HepG2 (cell line): Measurements from ENCODE around the gene MLC1. TPM values are rescaled to one million over a fixed set of nuclear protein-coding genes. Genes with fewer than 3 reads are reported as not detected.
A peak's percentile ranks its signal among the peaks of the same experiment; 100 is the strongest.

Experiments
- ARID5B ChIP-seq: IDR thresholded peaks from 2 replicates; pipeline ENCODE4 v1.4.0; 2020; ENCODE audit warnings: mild to moderate bottlenecking, missing genetic modification reagents
- FOXP4 ChIP-seq: sonication (generic); formaldehyde crosslinking; IDR thresholded peaks from 2 replicates; pipeline ENCODE4 v1.4.0; 2020; ENCODE audit warnings: missing genetic modification reagents
- GABPB1 ChIP-seq: IDR thresholded peaks from 2 replicates; pipeline ENCODE4 v1.6.1; 2016; ENCODE audit warnings: mild to moderate bottlenecking, missing genetic modification reagents, moderate library complexity, missing compliant biosample characterization
- GTF2F1 ChIP-seq: fragments of 150-350 bp; IDR thresholded peaks from 2 replicates; pipeline ENCODE4 v1.6.1; 2014; ENCODE audit warnings: low read length
- KLF13 ChIP-seq: sonication (generic); formaldehyde crosslinking; IDR thresholded peaks from 2 replicates; pipeline ENCODE4 v1.4.0; 2020; ENCODE audit warnings: mild to moderate bottlenecking, missing genetic modification reagents
- KLF6 ChIP-seq: IDR thresholded peaks from 2 replicates; pipeline ENCODE4 v1.8.0; 2016; ENCODE audit warnings: missing biosample characterization, missing genetic modification reagents
- LCORL ChIP-seq, 2 experiments: fragments of 450-650 bp in 1 of 2; sonication (generic) in 1 of 2; formaldehyde crosslinking in 1 of 2; IDR thresholded peaks; 2 replicates each; pipeline versions ENCODE4 v1.5.0 to v1.6.1; 2017 to 2020; ENCODE audit warnings: antibody characterized with exemption in 1 of 2, missing genetic modification reagents in 1 of 2
- RORA ChIP-seq: sonication (generic); formaldehyde crosslinking; IDR thresholded peaks from 2 replicates; pipeline ENCODE4 v1.5.0; 2020; ENCODE audit warnings: mild to moderate bottlenecking, missing genetic modification reagents, moderate library complexity
- ZNF142 ChIP-seq: sonication (generic); formaldehyde crosslinking; IDR thresholded peaks from 2 replicates; pipeline ENCODE4 v1.4.0; 2020; ENCODE audit warnings: missing genetic modification reagents
- ZNF264 ChIP-seq: sonication (generic); formaldehyde crosslinking; IDR thresholded peaks from 2 replicates; pipeline ENCODE4 v1.4.0; 2020; ENCODE audit warnings: missing genetic modification reagents
- ZNF30 ChIP-seq: sonication (generic); formaldehyde crosslinking; IDR thresholded peaks from 2 replicates; pipeline ENCODE4 v1.5.0; 2020; ENCODE audit warnings: mild to moderate bottlenecking, missing genetic modification reagents
- ZNF317 ChIP-seq: sonication (generic); formaldehyde crosslinking; IDR thresholded peaks from 2 replicates; pipeline ENCODE4 v1.5.0; 2020; ENCODE audit warnings: mild to moderate bottlenecking, missing genetic modification reagents
- ZNF468 ChIP-seq: sonication (generic); formaldehyde crosslinking; IDR thresholded peaks from 2 replicates; pipeline ENCODE4 v1.8.0; 2022; ENCODE audit warnings: mild to moderate bottlenecking, moderate library complexity, missing genetic modification reagents
- ZNF503 ChIP-seq: sonication (generic); formaldehyde crosslinking; IDR thresholded peaks from 2 replicates; pipeline ENCODE4 v1.4.0; 2020; ENCODE audit warnings: missing genetic modification reagents
- ZNF580 ChIP-seq: IDR thresholded peaks from 2 replicates; pipeline ENCODE4 v1.6.1; 2016; ENCODE audit warnings: low read depth, borderline replicate concordance
- ZNF737 ChIP-seq: sonication (generic); formaldehyde crosslinking; IDR thresholded peaks from 2 replicates; pipeline ENCODE4 v1.5.0; 2020; ENCODE audit warnings: missing genetic modification reagents, mild to moderate bottlenecking, borderline replicate concordance
- polyA plus RNA-seq, 8 experiments: library from polyadenylated mRNA; depleted of rRNA in 3 of 8; stranded (reverse) in 7 of 8; unstranded in 1 of 8; fragments of >200 nt; fragmentation: Illumina TruSeq in 4 of 8; extraction: Trizol in 4 of 8; gene quantifications; 2 replicates each; pipeline versions ENCODE4 v1.2.1 to v1.2.3, GENCODE V29; 2011 to 2016; ENCODE audit warnings: low read depth in 4 of 8, missing spikeins in 1 of 8, mixed read lengths in 1 of 8; ENCODE audit not compliant: insufficient read depth in 1 of 8
- total RNA-seq, 5 experiments: library from RNA; depleted of rRNA; stranded (reverse); fragments of >200 nt; fragmentation: Illumina TruSeq; extraction: Trizol; gene quantifications; 2 replicates each; pipeline ENCODE4 v1.2.3, GENCODE V29; 2016; ENCODE audit warnings: low read depth in 1 of 5

MLC1 gene
- total and polyA plus RNA-seq, 2 of the 13 experiments (the other 11 are each of a cell fraction or from before 2014, with no cell fraction given), result not detected

GRCh38 chr22:50102946-50103345, 17.7 kb upstream of the MLC1 start (continued):
- TF ChIP-seq ARID5B, result peak; percentile 47; the same call in 1 of the 2 replicates
- no peak for TF ChIP-seq KLF13 (CRISPR knock-in tag)
- TF ChIP-seq FOXP4, result no peak
- TF ChIP-seq RORA (CRISPR knock-in tag), result no peak
- 0 out of 2 replicates have a peak, but pooled peaks have one; percentile 56 for TF ChIP-seq ZNF142
- peak; percentile 92 for TF ChIP-seq KLF6 (CRISPR knock-in tag)
- TF ChIP-seq ZNF503, result no peak
- no peak for TF ChIP-seq ZNF317 (CRISPR knock-in tag)
- peak; percentile 78; the same call in 1 of the 2 replicates for TF ChIP-seq ZNF580 (CRISPR knock-in tag)
- TF ChIP-seq GABPB1 (CRISPR knock-in tag), result peak; percentile 55
- TF ChIP-seq LCORL (IDR thresholded peaks at IDR 0.05), result no peak
- no peak for TF ChIP-seq LCORL (CRISPR knock-in tag; IDR thresholded peaks at IDR 0.05)
- TF ChIP-seq ZNF30, result no peak
- 0 out of 2 replicates have a peak, but pooled peaks have one; percentile 35 for TF ChIP-seq ZNF264 (CRISPR knock-in tag)
- no peak for TF ChIP-seq GTF2F1
- no peak for TF ChIP-seq ZNF468 (CRISPR knock-in tag)
- TF ChIP-seq ZNF737 (CRISPR knock-in tag), result peak; percentile 81; the same call in 1 of the 2 replicates
